Measurements from ENCODE around the gene LTV1. TPM values are rescaled to one million over a fixed set of nuclear protein-coding genes. Genes with fewer than 3 reads are reported as not detected.

LTV1 gene
- total and polyA plus RNA-seq, 2 of the 8 experiments (the other 6 are each of a cell fraction or from before 2014, with no cell fraction given) = 8.0 to 46.9 TPM

DNA sequence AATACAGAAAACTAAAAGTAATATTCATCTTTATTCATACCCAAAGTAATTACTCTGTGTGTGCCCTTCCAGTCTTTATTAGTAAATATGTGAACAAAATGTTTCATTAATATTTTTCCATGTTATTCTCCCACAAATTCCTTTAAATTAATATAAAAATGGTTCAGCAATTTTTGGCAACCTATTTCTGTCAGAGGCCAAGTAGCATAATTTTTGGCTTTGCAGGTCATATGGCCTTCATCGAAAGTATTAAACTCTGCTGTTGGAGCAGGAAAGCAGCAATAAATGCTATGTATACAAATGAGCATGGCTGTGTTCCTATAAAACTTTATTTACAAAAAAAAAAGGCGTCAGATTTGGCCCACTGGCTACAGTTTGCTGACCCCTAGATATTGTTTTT, 37.3 kb downstream of the LTV1 start:
- FAIRE-seq = no peak
- Histone ChIP-seq H2AK5ac (ENCODE audit: low read depth, low read length) (no peak overlapping the region), H3K79me1 (ENCODE audit: low read depth, low read length) (no peaks in the 10 kb centered on the region)
- TF ChIP-seq BACH1 (IDR thresholded peaks at IDR 0.05; ENCODE audit: low read length) (no peak), TEAD4 (IDR thresholded peaks at IDR 0.05; ENCODE audit: low read depth, low read length) (no peak)
- TF ChIP-seq, protein P1, sequence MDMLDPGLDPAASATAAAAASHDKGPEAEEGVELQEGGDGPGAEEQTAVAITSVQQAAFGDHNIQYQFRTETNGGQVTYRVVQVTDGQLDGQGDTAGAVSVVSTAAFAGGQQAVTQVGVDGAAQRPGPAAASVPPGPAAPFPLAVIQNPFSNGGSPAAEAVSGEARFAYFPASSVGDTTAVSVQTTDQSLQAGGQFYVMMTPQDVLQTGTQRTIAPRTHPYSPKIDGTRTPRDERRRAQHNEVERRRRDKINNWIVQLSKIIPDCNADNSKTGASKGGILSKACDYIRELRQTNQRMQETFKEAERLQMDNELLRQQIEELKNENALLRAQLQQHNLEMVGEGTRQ (IDR thresholded peaks at IDR 0.05; ENCODE audit: low read length) = no peak

More for the DNA sequence above, 37.3 kb downstream of the LTV1 start:
- Histone ChIP-seq H3K36me3 (ENCODE audit: control insufficient read depth in 2 of 4, insufficient read depth in 4 of 4, low read length in 3 of 4) (no peaks in the 10 kb centered on the region), H3K4me1 (replicated peaks in 1 of 4; ENCODE audit: control insufficient read depth in 3 of 4, insufficient read depth in 4 of 4, low read length in 3 of 4) (no peaks in the 10 kb centered on the region), H3K79me2 (ENCODE audit: control insufficient read depth in 1 of 2, insufficient read depth in 2 of 2, low read length in 2 of 2) (no peaks in the 10 kb centered on the region), H3K27ac (ENCODE audit: low read depth, low read length) (no peak overlapping the region), H3K4ac (replicated peaks; ENCODE audit: insufficient read length, low read depth, low read length) (no peak overlapping the region), H2BK12ac (ENCODE audit: low read depth, low read length) (no peak overlapping the region), H4K20me1 (replicated peaks in 1 of 2; ENCODE audit: control insufficient read depth in 1 of 2, insufficient read depth in 2 of 2, low read length in 2 of 2) (no peaks in the 10 kb centered on the region), H2BK5ac (ENCODE audit: low read depth, low read length) (no peak overlapping the region), H4K5ac (ENCODE audit: insufficient read length, low read depth, low read length) (no peak overlapping the region), H3K9ac (replicated peaks in 1 of 4; ENCODE audit: extremely low read depth in 1 of 4, low read depth in 3 of 4, low read length in 3 of 4) (no peak overlapping the region), H3K27me3 (replicated peaks in 1 of 4; ENCODE audit: control insufficient read depth in 3 of 4, extremely low read depth in 1 of 4, insufficient read depth in 3 of 4, low read length in 3 of 4) (no peaks in the 10 kb centered on the region), H4K91ac (replicated peaks; ENCODE audit: insufficient read length, low read length) (no peak overlapping the region), H4K8ac (ENCODE audit: extremely low read depth, insufficient read depth, low read length) (no peak overlapping the region), H2BK20ac (ENCODE audit: low read length) (no peak overlapping the region), H3K4me2 (ENCODE audit: insufficient read depth in 1 of 2, low read depth in 2 of 2, low read length in 2 of 2) (no peak overlapping the region), H3K4me3 (ENCODE audit: extremely low read depth in 1 of 4, insufficient read depth in 2 of 4, low read depth in 3 of 4, low read length in 4 of 4) (no peak overlapping the region), H3K23ac (ENCODE audit: insufficient read length) (no peak overlapping the region), H2AFZ (ENCODE audit: low read length) (no peak overlapping the region), H3K18ac (ENCODE audit: extremely low read depth, low read length) (no peak overlapping the region), H3K14ac (ENCODE audit: insufficient read length) (no peak overlapping the region), H3K9me3 (ENCODE audit: insufficient read depth in 2 of 2, low read depth in 1 of 2, low read length in 1 of 2) (peaks cover 0 to 4% of the 10 kb centered on the region in 2 experiments; a peak in 2 of 4 replicates), H2BK15ac (ENCODE audit: low read length) (no peak overlapping the region), H3K56ac (replicated peaks; ENCODE audit: insufficient read length, low read depth, low read length) (no peak overlapping the region), H3K23me2 (ENCODE audit: low read depth, low read length) (no peaks in the 10 kb centered on the region; the same call in 1 of the 2 replicates), H2BK120ac (replicated peaks; ENCODE audit: low read depth, low read length) (no peak overlapping the region)
- WGBS, 2 experiments (ENCODE audit: extremely low coverage in 1 of 2, insufficient coverage in 1 of 2, insufficient read length in 1 of 2, insufficient replicate concordance in 2 of 2, low coverage in 1 of 2, low lambda C conversion rate in 2 of 2, missing lambda C conversion rate in 1 of 2) = 88% methylated on average over 2 of the region's 2 CpGs; no CpG with 5 or more reads in 1 of the 2 experiments
- ChIA-PET CTCF (ENCODE audit: partially characterized antibody) (interaction anchor here (1.1 to 3.1 kb wide), 2 partner anchors 56 to 59 kb away, joined by 3 to 9 read pairs; no protein-coding TSS in a partner anchor), POLR2A (ENCODE audit: partially characterized antibody) (no interaction called here)
- no peak for DNase-seq (ENCODE audit: low read depth in 1 of 2, low spot score in 2 of 2)

All from H1 (cell line).